Measurements from ENCODE around the gene PRKCA.

GRCh38 chr17:66578781-66579489 is 276.5 kb downstream of the PRKCA start:
- no peak for TF ChIP-seq CTCF (IDR thresholded peaks at IDR 0.05)
- TF ChIP-seq POLR2A (IDR thresholded peaks at IDR 0.05): no peak

Data from ovary (tissue), 3 donors.